Measurements from ENCODE around the gene NADSYN1. TPM values are rescaled to one million over a fixed set of nuclear protein-coding genes. Genes with fewer than 3 reads are reported as not detected.

Gene NADSYN1
- total RNA-seq, 1 donor from 2014 or later: 45.1 TPM

DNA sequence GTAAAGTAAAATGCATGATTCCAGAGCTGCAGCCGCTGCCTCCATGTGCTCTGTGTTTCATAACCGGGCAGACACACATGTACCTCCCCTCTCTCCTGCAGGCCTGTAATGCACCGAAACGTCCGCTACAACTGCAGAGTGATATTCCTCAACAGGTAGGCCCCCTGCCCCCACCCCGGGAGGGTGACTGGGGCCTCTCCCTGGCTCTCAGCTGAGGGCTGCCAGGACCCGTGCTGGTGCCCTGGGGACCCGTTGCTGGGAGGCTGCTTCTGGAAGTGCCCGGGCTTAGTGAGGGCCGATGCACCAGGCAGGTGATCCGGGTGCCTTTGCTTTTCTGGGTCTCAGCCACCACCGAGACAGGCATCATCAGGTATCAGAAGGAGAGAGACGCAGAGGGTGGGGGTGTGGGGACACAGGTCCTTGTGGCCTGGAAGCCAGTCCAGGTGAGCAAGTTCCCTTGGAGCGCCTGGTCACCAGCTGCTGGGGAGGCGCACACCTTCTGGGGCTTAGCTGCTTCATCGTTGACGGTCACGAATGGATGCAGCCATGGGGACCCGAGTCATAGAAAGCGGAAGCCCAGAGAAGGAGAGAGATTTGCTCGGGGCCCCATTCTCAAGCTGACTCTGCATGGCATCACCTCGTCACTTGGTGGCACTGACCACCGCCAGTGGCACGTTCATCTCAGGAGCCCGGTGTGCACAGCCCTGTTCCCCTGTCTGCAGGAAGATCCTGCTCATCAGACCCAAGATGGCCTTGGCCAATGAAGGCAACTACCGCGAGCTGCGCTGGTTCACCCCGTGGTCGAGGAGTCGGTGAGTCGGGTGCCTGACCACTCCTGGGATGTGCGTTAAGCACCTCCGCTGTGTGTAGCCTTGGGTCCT, 10.6 kb downstream of the NADSYN1 start:
- no peak overlapping the region for H3K4me3 Mint-ChIP-seq
- peaks cover 19% of the 10 kb centered on the region for H3K36me3 Mint-ChIP-seq (ENCODE audit: low read depth)
- H3K27me3 Mint-ChIP-seq (ENCODE audit: low read depth): no peaks in the 10 kb centered on the region
- H3K27ac Mint-ChIP-seq (ENCODE audit: unreplicated experiment): no peak overlapping the region
- no peaks in the 10 kb centered on the region for H3K9me3 Mint-ChIP-seq
- no peak for DNase-seq (ENCODE audit: low read depth, low spot score)
- TF ChIP-seq, protein P1, sequence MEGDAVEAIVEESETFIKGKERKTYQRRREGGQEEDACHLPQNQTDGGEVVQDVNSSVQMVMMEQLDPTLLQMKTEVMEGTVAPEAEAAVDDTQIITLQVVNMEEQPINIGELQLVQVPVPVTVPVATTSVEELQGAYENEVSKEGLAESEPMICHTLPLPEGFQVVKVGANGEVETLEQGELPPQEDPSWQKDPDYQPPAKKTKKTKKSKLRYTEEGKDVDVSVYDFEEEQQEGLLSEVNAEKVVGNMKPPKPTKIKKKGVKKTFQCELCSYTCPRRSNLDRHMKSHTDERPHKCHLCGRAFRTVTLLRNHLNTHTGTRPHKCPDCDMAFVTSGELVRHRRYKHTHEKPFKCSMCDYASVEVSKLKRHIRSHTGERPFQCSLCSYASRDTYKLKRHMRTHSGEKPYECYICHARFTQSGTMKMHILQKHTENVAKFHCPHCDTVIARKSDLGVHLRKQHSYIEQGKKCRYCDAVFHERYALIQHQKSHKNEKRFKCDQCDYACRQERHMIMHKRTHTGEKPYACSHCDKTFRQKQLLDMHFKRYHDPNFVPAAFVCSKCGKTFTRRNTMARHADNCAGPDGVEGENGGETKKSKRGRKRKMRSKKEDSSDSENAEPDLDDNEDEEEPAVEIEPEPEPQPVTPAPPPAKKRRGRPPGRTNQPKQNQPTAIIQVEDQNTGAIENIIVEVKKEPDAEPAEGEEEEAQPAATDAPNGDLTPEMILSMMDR (conservative IDR thresholded peaks at IDR 0.05): no peak
- peaks cover 38% of the 10 kb centered on the region for H3K4me1 Mint-ChIP-seq

DNA sequence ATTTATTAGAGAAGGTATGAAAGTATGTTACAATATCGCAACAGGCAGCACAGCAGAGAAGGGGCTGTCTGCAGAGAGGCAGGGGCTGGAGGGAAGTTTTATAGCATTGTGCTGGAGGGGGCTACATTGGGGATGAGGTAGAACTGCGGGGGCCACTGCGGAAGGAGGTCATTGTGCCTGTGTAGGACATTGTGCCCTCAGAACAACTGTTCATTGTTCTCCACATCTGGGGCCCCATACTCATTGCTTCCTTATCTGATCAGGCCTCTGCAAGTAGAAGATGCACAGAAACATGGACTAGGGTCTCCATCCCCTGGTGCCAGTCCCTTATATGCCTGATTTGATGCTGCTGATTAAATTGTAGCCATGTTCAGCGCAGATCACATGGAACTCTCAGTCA, 12.1 kb downstream of the NADSYN1 start:
- Mint-ChIP-seq H3K36me3 (ENCODE audit: low read depth) (peaks cover 22% of the 10 kb centered on the region), H3K4me3 (no peak overlapping the region), H3K27me3 (ENCODE audit: low read depth) (no peaks in the 10 kb centered on the region), H3K9me3 (no peaks in the 10 kb centered on the region), H3K4me1 (peaks cover 25% of the 10 kb centered on the region), H3K27ac (ENCODE audit: unreplicated experiment) (peak overlapping the region; percentile 65)
- DNase-seq (ENCODE audit: low read depth, low spot score): no peak
- TF ChIP-seq, protein P1 (conservative IDR thresholded peaks at IDR 0.05): no peak

DNA sequence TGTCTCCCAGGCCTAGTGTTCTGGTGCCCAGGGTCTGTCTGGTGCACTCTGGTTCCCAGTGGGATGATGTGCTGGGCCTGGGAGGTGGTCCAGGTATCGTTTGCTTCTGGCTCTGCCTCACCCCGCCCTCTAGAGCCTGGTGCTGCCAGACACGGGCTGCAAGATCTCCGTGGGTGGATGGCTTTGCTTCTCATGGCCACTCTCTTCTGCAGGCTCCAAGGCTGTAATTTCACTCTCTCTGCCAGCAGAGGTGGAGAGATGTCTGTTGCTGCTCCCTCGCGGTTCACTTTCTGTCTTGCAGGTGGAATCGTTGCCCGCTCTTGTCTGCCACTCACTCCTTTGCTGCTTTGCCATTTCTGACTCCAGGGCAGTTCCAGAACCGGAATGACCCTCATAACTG, 13.4 kb downstream of the NADSYN1 start:
- Mint-ChIP-seq H3K4me3 (no peak overlapping the region), H3K27ac (ENCODE audit: unreplicated experiment) (no peak overlapping the region), H3K4me1 (peaks cover 13% of the 10 kb centered on the region), H3K9me3 (no peaks in the 10 kb centered on the region), H3K27me3 (ENCODE audit: low read depth) (no peaks in the 10 kb centered on the region), H3K36me3 (ENCODE audit: low read depth) (peaks cover 22% of the 10 kb centered on the region)
- TF ChIP-seq, protein P1 (conservative IDR thresholded peaks at IDR 0.05): no peak
- no peak for DNase-seq (ENCODE audit: low read depth, low spot score)

DNA sequence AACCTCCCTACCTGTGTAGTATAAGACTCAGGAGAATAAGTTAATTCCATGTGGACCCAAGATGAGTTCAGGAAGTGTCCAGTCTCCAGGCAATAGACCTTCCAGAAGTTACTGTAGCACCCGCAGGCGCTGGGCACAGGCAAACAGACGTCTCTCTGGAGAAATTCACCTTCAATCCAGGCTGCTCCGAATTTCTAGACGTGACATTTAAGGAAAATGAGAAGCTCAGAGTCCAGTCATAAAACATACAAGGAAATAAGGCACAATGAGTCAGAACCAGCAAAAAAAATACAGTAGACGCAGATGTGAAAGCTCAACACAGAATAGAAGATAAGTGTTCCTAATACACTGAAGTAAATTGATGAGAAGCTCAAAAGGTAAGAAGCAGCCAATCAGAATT, 14.2 kb downstream of the NADSYN1 start:
- DNase-seq (ENCODE audit: low read depth, low spot score): no peak
- H3K27me3 Mint-ChIP-seq (ENCODE audit: low read depth): no peaks in the 10 kb centered on the region
- peaks cover 13% of the 10 kb centered on the region for H3K4me1 Mint-ChIP-seq
- H3K27ac Mint-ChIP-seq (ENCODE audit: unreplicated experiment): no peak overlapping the region
- H3K4me3 Mint-ChIP-seq: no peak overlapping the region
- TF ChIP-seq, protein P1 (conservative IDR thresholded peaks at IDR 0.05): no peak
- H3K9me3 Mint-ChIP-seq: no peaks in the 10 kb centered on the region
- H3K36me3 Mint-ChIP-seq (ENCODE audit: low read depth): peaks cover 20% of the 10 kb centered on the region

DNA sequence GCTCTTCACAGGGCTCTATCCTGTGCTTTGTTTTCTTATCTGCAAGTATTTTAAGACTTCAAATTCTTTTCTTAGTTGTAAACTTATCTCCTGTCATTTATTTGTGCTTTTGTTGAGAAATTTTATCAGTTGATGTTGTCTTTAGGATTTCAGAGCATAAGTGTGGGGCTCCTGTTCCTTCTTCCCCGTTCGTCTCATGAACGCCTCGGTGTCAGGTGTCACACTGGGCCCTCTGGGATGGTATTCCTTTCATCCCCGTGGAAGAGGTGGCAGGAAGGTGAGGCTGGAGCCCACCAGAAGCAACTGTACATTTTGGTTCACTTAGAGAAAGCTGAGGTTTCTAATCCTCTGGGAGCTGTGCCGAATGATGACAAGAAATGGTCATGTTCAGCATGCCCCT, 17.9 kb downstream of the NADSYN1 start:
- TF ChIP-seq, protein P1 (conservative IDR thresholded peaks at IDR 0.05): no peak
- H3K4me3 Mint-ChIP-seq: no peak overlapping the region
- H3K36me3 Mint-ChIP-seq (ENCODE audit: low read depth): peaks cover 14% of the 10 kb centered on the region
- no peaks in the 10 kb centered on the region for H3K27me3 Mint-ChIP-seq (ENCODE audit: low read depth)
- no peaks in the 10 kb centered on the region for H3K4me1 Mint-ChIP-seq
- no peaks in the 10 kb centered on the region for H3K9me3 Mint-ChIP-seq
- no peak for DNase-seq (ENCODE audit: low read depth, low spot score)
- no peak overlapping the region for H3K27ac Mint-ChIP-seq (ENCODE audit: unreplicated experiment)
